Stomach smooth muscle (tissue), 2 donors: ENCODE data around the gene SUMO3.
"Not testable (repeated sequence)": the region's sequence is repeated elsewhere in the genome, so short reads cannot be mapped to it uniquely, and the experiment has no call there.

Experiments
- H3K27ac ChIP-seq: one replicate; pipeline ENCODE4 v1.7.0; 2013; ENCODE audit warnings: mild to moderate bottlenecking, low read length, inconsistent platforms
- H3K27me3 ChIP-seq, 2 donors: one replicate each; pipeline ENCODE4 v1.7.0; 2013; ENCODE audit warnings: low read length in 2 of 2; ENCODE audit not compliant: insufficient read depth in 2 of 2, control insufficient read depth in 1 of 2
- H3K36me3 ChIP-seq, 2 donors: one replicate each; pipeline ENCODE4 v1.7.0; 2013; ENCODE audit warnings: low read length in 2 of 2; ENCODE audit not compliant: control insufficient read depth in 2 of 2, insufficient read depth in 2 of 2
- H3K4me1 ChIP-seq: one replicate; pipeline ENCODE4 v1.7.0; 2013; ENCODE audit warnings: low read length; ENCODE audit not compliant: control insufficient read depth, insufficient read depth
- H3K4me3 ChIP-seq, 2 donors: one replicate each; pipeline ENCODE4 v1.7.0; 2013; ENCODE audit warnings: low read length in 2 of 2
- H3K9ac ChIP-seq, 2 donors: one replicate each; pipeline ENCODE4 v1.7.0; 2013; ENCODE audit warnings: low read length in 2 of 2, mild to moderate bottlenecking in 1 of 2
- H3K9me3 ChIP-seq, 2 donors: one replicate each; pipeline ENCODE4 v1.7.0; 2013; ENCODE audit warnings: low read length in 2 of 2; ENCODE audit not compliant: control insufficient read depth in 2 of 2
- donor health status: healthy.
- donor health status: Pancreatic carcinoma.

SUMO3 gene

GRCh38 chr21:44836349-44836665 lies 18.4 kb upstream of the SUMO3 start:
- Histone ChIP-seq H3K36me3 (no peaks in the 10 kb centered on the region), H3K9ac (no peak overlapping the region), H3K4me1 (peaks cover 3% of the 10 kb centered on the region)

GRCh38 chr21:44835647-44835973 lies 17.7 kb upstream of the SUMO3 start:
- H3K9ac ChIP-seq = no peak overlapping the region
- H3K27me3 ChIP-seq = peaks cover 0 to 3% of the 10 kb centered on the region in 2 donors
- H3K4me1 ChIP-seq = peaks cover 3% of the 10 kb centered on the region
- H3K9me3 ChIP-seq = no peaks in the 10 kb centered on the region
- H3K4me3 ChIP-seq = no peak overlapping the region
- no peaks in the 10 kb centered on the region for H3K36me3 ChIP-seq
- H3K27ac ChIP-seq = no peak overlapping the region

More at GRCh38 chr21:44836349-44836665, 18.4 kb upstream of the SUMO3 start:
- Histone ChIP-seq H3K27ac (no peak overlapping the region), H3K9me3 (no peaks in the 10 kb centered on the region), H3K27me3 (peaks cover 0 to 6% of the 10 kb centered on the region in 2 donors), H3K4me3 (no peak overlapping the region)

GRCh38 chr21:44834951-44835646 lies 17.2 kb upstream of the SUMO3 start:
- H3K27ac ChIP-seq = no peak overlapping the region
- no peaks in the 10 kb centered on the region for H3K36me3 ChIP-seq
- peaks cover 0 to 3% of the 10 kb centered on the region in 2 donors for H3K27me3 ChIP-seq
- no peaks in the 10 kb centered on the region for H3K9me3 ChIP-seq
- no peak overlapping the region for H3K4me3 ChIP-seq
- no peak overlapping the region for H3K9ac ChIP-seq
- H3K4me1 ChIP-seq = peaks cover 3% of the 10 kb centered on the region

GRCh38 chr21:44834231-44834950 lies 16.5 kb upstream of the SUMO3 start:
- H3K27me3 ChIP-seq = peaks cover 0 to 3% of the 10 kb centered on the region in 2 donors
- no peak overlapping the region for H3K27ac ChIP-seq
- H3K4me3 ChIP-seq = no peak overlapping the region
- no peaks in the 10 kb centered on the region for H3K9me3 ChIP-seq
- H3K4me1 ChIP-seq = peaks cover 3% of the 10 kb centered on the region
- H3K36me3 ChIP-seq = no peaks in the 10 kb centered on the region
- H3K9ac ChIP-seq = no peak overlapping the region

DNA sequence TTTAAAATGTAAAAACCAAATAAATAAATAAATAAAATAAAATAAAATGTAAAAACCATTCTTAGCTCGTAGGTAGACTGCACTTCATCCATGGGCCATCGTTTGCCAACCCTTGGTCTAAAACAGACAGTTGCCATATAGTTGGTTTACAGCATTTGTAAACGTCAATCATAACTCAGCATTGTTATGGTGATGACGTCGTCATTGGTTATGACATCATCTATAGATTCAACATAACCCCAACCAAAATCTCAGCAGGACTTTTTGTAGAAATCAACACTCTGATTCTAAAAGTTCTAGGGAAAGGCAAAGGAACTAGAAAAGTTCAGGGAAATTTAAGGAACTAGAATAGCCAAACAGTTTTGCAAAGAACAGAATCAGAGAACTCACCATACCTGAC lies 15.8 kb upstream of the SUMO3 start:
- H3K9ac ChIP-seq = no peak overlapping the region
- no peak overlapping the region for H3K4me3 ChIP-seq
- no peaks in the 10 kb centered on the region for H3K36me3 ChIP-seq
- H3K27ac ChIP-seq = no peak overlapping the region
- H3K27me3 ChIP-seq = peaks cover 0 to 3% of the 10 kb centered on the region in 2 donors
- no peaks in the 10 kb centered on the region for H3K9me3 ChIP-seq
- H3K4me1 ChIP-seq = peaks cover 3% of the 10 kb centered on the region

DNA sequence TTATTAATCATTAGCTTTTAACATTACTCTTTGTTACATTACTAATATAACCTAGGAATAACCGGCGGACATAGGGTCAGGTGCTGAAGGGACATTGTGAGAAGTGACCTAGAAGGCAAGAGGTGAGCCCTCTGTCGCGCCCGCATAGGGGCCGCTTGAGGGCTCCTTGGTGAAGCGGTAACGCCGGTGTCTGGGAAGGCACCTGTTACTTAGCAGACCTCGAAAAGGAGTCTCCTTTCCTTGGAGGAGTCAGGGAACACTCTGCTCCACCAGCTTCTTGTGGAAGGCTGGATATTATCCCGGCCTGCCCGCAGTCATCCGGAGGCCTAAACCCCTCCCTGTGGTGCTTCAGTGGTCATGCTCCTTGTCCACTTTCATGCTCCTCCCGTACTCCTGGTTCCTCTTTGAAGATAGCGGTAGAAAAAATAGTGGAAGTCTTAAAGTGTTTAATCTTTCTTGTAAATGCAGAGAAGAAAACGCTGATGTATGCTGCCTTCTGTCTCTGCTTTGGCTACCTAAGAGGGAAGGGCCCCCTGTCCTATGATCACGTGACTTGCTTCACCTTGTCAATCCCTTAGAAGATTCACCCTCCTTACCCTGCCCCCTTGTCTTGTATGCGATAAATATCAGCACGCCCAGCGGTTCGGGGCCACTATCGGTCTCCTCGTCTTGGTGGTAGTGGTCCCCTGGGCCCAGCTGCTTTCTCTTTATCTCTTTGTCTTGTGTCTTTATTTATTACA lies 14.8 kb upstream of the SUMO3 start:
- H3K27ac ChIP-seq, H3K9ac ChIP-seq, H3K27me3 ChIP-seq, H3K4me3 ChIP-seq, H3K4me1 ChIP-seq, H3K9me3 ChIP-seq, H3K36me3 ChIP-seq: not testable (repeated sequence)

DNA sequence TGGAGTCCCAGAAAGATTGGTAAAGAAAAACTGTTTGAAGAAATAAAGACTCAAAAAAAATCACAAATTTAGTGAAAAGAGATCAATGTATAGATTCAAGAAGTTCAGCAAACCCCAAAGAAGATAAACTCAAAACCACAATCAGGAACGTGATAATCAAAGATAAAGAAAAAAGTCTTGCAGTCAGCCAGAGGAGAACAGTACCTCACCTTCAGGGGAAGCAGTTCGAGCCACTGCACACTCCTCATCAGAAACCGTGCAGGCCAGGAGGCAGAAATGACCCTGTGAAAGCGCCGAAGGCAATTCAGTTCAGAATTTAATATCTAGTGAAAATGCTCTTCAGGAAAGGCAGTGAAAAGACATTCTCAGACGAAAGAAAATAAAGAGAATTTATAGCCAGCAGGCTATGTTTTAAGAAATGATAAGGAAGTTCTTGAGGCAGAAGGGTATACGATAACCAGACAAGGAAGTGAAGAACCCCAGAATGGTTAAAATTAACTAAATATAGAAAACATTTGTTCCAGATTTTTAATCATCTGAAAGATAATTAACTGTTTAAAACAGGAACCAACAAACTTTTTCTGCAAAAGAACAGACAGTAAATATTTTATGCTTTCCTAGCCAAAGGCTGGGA lies 13.5 kb upstream of the SUMO3 start:
- H3K9ac ChIP-seq = no peak overlapping the region
- no peak overlapping the region for H3K4me3 ChIP-seq
- H3K4me1 ChIP-seq = no peaks in the 10 kb centered on the region
- H3K27me3 ChIP-seq = peaks cover 0 to 3% of the 10 kb centered on the region in 2 donors
- peaks cover 3 to 9% of the 10 kb centered on the region in 2 donors for H3K9me3 ChIP-seq
- H3K27ac ChIP-seq = no peak overlapping the region
- no peaks in the 10 kb centered on the region for H3K36me3 ChIP-seq

DNA sequence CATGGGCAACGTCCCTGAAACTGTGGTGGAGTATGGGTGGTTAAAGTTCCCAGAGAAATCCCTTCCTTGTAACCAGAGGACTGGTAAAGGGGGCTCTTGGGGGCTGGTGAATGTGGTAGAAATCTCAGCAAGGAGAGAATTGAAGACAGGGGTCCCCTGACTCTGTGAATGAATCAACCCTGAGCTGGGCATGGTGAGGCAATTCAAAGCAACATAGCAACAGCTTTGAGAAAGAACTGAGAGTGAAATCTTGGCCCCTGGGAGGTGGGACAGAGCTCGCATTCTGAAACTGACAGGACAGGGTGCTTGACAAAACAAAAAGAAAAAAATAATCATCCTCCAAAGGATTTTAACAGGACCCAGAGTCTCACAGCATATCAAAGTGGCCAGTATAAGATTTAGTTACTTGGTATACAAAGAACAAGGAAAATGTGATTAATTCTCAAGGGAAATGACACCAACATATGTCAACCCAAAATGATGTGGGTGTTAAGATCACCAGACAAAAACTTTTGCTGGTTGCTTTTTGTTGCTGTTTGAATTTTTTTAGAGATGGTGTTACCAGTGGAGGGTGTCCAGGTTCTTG lies 11.7 kb upstream of the SUMO3 start:
- Histone ChIP-seq H3K27ac (no peak overlapping the region), H3K27me3 (peaks cover 0 to 3% of the 10 kb centered on the region in 2 donors), H3K9me3 (peaks cover 3 to 9% of the 10 kb centered on the region in 2 donors), H3K4me3 (no peak overlapping the region), H3K4me1 (no peaks in the 10 kb centered on the region), H3K9ac (no peak overlapping the region), H3K36me3 (no peaks in the 10 kb centered on the region)

GRCh38 chr21:44828362-44829056 lies 10.6 kb upstream of the SUMO3 start:
- H3K9ac ChIP-seq = no peak overlapping the region
- H3K4me1 ChIP-seq = no peaks in the 10 kb centered on the region
- H3K36me3 ChIP-seq = no peaks in the 10 kb centered on the region
- H3K27me3 ChIP-seq = no peaks in the 10 kb centered on the region
- H3K9me3 ChIP-seq = peaks cover 3 to 9% of the 10 kb centered on the region in 2 donors
- H3K27ac ChIP-seq = no peak overlapping the region
- H3K4me3 ChIP-seq = no peak overlapping the region

DNA sequence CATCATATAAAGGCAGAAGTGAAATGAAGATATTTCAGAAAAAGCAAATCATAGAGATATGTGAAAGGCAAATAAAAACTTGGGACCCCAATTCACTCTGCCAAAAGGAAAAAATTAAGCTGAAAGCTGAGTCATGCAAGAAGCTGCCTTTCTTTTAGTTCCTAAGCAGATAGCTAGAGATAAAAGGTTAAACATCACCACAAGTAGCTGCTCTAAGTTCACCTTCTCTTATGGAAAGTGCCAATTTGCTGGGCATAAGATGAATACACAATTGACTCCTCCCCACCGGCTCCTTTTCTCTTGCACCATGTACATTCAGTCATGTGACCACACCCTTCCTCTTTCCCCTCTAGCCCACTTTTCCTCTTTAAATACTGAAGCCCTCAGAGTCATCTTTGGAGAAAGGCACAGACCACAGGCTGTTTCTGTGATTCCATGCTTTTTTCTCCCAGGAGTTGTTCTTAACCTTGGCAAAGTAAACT lies 5.4 kb upstream of the SUMO3 start:
- no peaks in the 10 kb centered on the region for H3K27me3 ChIP-seq
- no peak overlapping the region for H3K27ac ChIP-seq
- peaks cover 3% of the 10 kb centered on the region for H3K4me1 ChIP-seq
- peaks cover 7 to 27% of the 10 kb centered on the region in 2 donors for H3K9me3 ChIP-seq
- H3K9ac ChIP-seq = no peak overlapping the region
- no peak overlapping the region for H3K4me3 ChIP-seq
- no peaks in the 10 kb centered on the region for H3K36me3 ChIP-seq
